Neuronal stem cell (in vitro differentiated cells): Measurements from ENCODE around the gene CACNA1C.
A peak's percentile ranks its signal among the peaks of the same experiment; 100 is the strongest.

ENCODE experiments used
- DNase-seq: peaks from one replicate; pipeline ENCODE4 v3.0.0-alpha.2; 2013; ENCODE audit warnings: low spot score
- H2AFZ ChIP-seq: one replicate; pipeline ENCODE4 v1.6.1; 2013; ENCODE audit warnings: mild to moderate bottlenecking, low read length, inconsistent platforms
- H2AK5ac ChIP-seq: 2 replicates; pipeline ENCODE4 v1.6.1; 2013; ENCODE audit warnings: low read depth, mild to moderate bottlenecking, inconsistent platforms, low read length, moderate library complexity, mixed read lengths
- H2BK120ac ChIP-seq: 2 replicates; pipeline ENCODE4 v1.6.1; 2013; ENCODE audit warnings: low read depth, mild to moderate bottlenecking, inconsistent platforms, low read length, moderate library complexity, mixed read lengths
- H2BK12ac ChIP-seq: one replicate; pipeline ENCODE4 v1.6.1; 2013; ENCODE audit warnings: low read length, inconsistent platforms
- H2BK15ac ChIP-seq: 2 replicates; pipeline ENCODE4 v1.6.1; 2013; ENCODE audit warnings: mild to moderate bottlenecking, low read length, inconsistent platforms, mixed read lengths
- H2BK5ac ChIP-seq: one replicate; pipeline ENCODE4 v1.6.1; 2013; ENCODE audit warnings: inconsistent platforms, mild to moderate bottlenecking, low read length, moderate library complexity
- H3K14ac ChIP-seq: one replicate; pipeline ENCODE4 v1.6.1; 2013; ENCODE audit warnings: low read length, inconsistent platforms
- H3K18ac ChIP-seq: 2 replicates; pipeline ENCODE4 v1.6.1; 2013; ENCODE audit warnings: low read length, inconsistent platforms
- H3K23ac ChIP-seq: 2 replicates; pipeline ENCODE4 v1.6.1; 2013; ENCODE audit warnings: low read depth, mild to moderate bottlenecking, mixed read lengths, low read length, inconsistent platforms; ENCODE audit not compliant: poor library complexity
- H3K27ac ChIP-seq: replicated peaks from 3 replicates; pipeline ENCODE4 v1.5.1; 2013; ENCODE audit warnings: low read length, inconsistent platforms
- H3K27me3 ChIP-seq, 3 experiments: 2 replicates each; pipeline ENCODE4 v1.6.1; 2013; ENCODE audit warnings: low read length in 3 of 3, mild to moderate bottlenecking in 2 of 3, inconsistent platforms in 1 of 3, low read depth in 1 of 3, mixed read lengths in 1 of 3, moderate library complexity in 1 of 3; ENCODE audit not compliant: control insufficient read depth in 3 of 3, insufficient read depth in 3 of 3
- H3K36me3 ChIP-seq, 2 donors: replicated peaks in 1 of 2; 2 replicates each; pipeline ENCODE4 v1.6.1; 2013; ENCODE audit warnings: low read length in 2 of 2; ENCODE audit not compliant: control insufficient read depth in 2 of 2, insufficient read depth in 2 of 2
- H3K4ac ChIP-seq: 2 replicates; pipeline ENCODE4 v1.6.1; 2013; ENCODE audit warnings: inconsistent platforms, mild to moderate bottlenecking, low read length, moderate library complexity
- H3K4me1 ChIP-seq, 2 donors: 1 replicate in 1 of 2; 2 replicates in 1 of 2; pipeline ENCODE4 v1.6.1; 2013; ENCODE audit warnings: low read length in 2 of 2, low read depth in 1 of 2; ENCODE audit not compliant: control insufficient read depth in 2 of 2, insufficient read depth in 1 of 2
- H3K4me2 ChIP-seq: one replicate; pipeline ENCODE4 v1.6.1; 2013; ENCODE audit warnings: mild to moderate bottlenecking, low read length, inconsistent platforms; ENCODE audit not compliant: insufficient read depth, poor library complexity, severe bottlenecking
- H3K4me3 ChIP-seq, 2 donors: 2 replicates each; pipeline ENCODE4 v1.5.1; 2013; ENCODE audit warnings: low read length in 2 of 2, mild to moderate bottlenecking in 2 of 2, inconsistent platforms in 1 of 2, moderate library complexity in 1 of 2
- H3K79me1 ChIP-seq: one replicate; pipeline ENCODE4 v1.6.1; 2013; ENCODE audit warnings: low read depth, mild to moderate bottlenecking, inconsistent platforms, low read length, moderate library complexity
- H3K9ac ChIP-seq: one replicate; pipeline ENCODE4 v1.6.1; 2013; ENCODE audit warnings: mild to moderate bottlenecking, low read depth, low read length, inconsistent platforms; ENCODE audit not compliant: poor library complexity
- H3K9me3 ChIP-seq, 2 donors: replicated peaks in 1 of 2; 2 replicates each; pipeline versions ENCODE3 to v1.6.1; 2013; ENCODE audit warnings: low read length in 2 of 2, mild to moderate bottlenecking in 2 of 2, inconsistent platforms in 1 of 2, low read depth in 1 of 2, mixed read lengths in 1 of 2, moderate library complexity in 1 of 2; ENCODE audit not compliant: control insufficient read depth in 2 of 2, insufficient read depth in 1 of 2
- H4K8ac ChIP-seq: one replicate; pipeline ENCODE4 v1.6.1; 2013; ENCODE audit warnings: low read depth, mild to moderate bottlenecking, inconsistent platforms, low read length, moderate library complexity
- H4K91ac ChIP-seq: one replicate; pipeline ENCODE4 v1.6.1; 2013; ENCODE audit warnings: low read length, low read depth, mild to moderate bottlenecking, inconsistent platforms; ENCODE audit not compliant: poor library complexity
- WGBS, 2 donors: extraction: QIAGEN DNeasy Blood & Tissue Kit; methylation state at CpG; one replicate each; pipeline ENCODE4 v1.1.7; 2013; ENCODE audit warnings: missing lambda C conversion rate in 2 of 2, mixed read lengths in 1 of 2; ENCODE audit not compliant: insufficient read length in 2 of 2, insufficient replicate concordance in 1 of 2; ENCODE audit errors: extremely low coverage in 2 of 2; 5-methylcytosine and 5-hydroxymethylcytosine counted together

CACNA1C gene

DNA sequence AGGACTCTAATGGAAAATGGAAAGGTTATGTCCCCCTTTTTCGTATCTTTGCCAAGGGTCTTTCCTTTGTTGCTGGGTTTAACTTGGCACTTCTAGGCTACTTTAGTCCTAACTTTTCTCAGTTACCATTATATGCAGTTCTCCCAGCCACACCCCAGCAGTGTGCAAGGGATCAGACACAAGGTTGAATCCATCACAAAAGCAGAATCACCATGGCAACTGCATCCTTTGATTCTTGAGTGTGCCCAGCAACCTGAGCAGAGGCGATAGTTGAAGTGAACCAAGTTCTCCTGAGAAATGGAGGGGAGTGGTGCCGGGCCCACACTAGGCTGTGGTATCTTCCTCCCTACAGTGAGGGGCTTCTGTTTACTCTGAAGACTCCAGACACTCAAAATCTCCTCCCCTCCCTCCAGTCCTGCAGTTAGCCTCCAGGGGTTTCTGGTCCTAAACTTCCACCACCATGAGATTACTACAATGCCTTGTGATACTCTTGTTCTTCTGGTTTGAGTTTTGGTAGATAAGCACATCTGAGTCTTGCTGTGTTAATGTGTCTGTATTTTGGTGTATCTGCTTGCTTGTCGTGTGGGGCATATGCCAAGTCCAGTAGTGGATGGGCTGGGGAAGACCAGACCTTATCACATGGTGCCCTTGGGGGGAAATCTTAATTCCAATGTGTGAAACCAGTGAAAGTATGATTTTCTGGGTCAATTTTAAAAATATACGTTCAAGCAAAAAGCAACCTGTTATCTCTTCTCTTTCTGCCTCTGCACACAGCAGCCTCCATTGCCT is 183.9 kb downstream of the CACNA1C start:
- Histone ChIP-seq H2AK5ac (no peak overlapping the region), H3K18ac (no peak overlapping the region), H2BK5ac (no peak overlapping the region), H3K4ac (no peak overlapping the region), H3K4me1 (peaks cover 0 to 4% of the 10 kb centered on the region in 2 donors), H2AFZ (no peak overlapping the region), H3K9me3 (peaks cover 0 to 2% of the 10 kb centered on the region in 2 donors), H3K14ac (no peak overlapping the region), H3K4me2 (no peak overlapping the region), H2BK12ac (no peak overlapping the region), H3K23ac (no peak overlapping the region), H2BK120ac (no peak overlapping the region), H4K91ac (no peak overlapping the region), H3K79me1 (no peaks in the 10 kb centered on the region), H4K8ac (no peak overlapping the region), H3K9ac (no peak overlapping the region), H3K4me3 (no peak overlapping the region), H2BK15ac (no peak overlapping the region), H3K36me3 (no peaks in the 10 kb centered on the region), H3K27ac (no peak overlapping the region), H3K27me3 (no peaks in the 10 kb centered on the region)
- WGBS, 2 donors = no CpG with 5 or more reads among the region's 5 CpGs
- DNase-seq = no peak

DNA sequence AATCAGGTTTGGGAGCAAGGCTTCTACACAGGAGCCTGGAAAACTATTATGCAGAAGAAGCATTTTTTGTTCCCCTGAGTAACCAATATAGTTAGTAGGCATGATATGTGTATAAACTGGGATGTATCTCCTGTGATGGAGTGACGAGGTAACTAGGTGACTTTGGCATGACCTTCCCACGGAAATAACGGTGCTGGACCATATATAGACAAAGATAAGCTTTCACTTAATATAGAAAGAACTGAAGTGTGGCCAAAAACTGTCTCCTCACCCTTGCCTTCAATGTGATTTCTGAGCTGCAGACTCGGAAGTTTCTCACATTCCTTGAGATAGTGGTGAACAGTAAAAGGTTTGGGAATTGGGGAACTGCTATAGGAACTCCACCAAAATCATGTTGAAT is 185.3 kb downstream of the CACNA1C start:
- H4K91ac ChIP-seq = no peak overlapping the region
- no peak overlapping the region for H3K14ac ChIP-seq
- no CpG with 5 or more reads among the region's 4 CpGs for WGBS, 2 donors
- no peak overlapping the region for H3K9ac ChIP-seq
- H2AFZ ChIP-seq = no peak overlapping the region
- no peak overlapping the region for H2BK5ac ChIP-seq
- no peak overlapping the region for H3K18ac ChIP-seq
- H4K8ac ChIP-seq = no peak overlapping the region
- H3K4me3 ChIP-seq = no peak overlapping the region
- no peak overlapping the region for H2BK12ac ChIP-seq
- no peak overlapping the region for H3K23ac ChIP-seq
- H3K27ac ChIP-seq = no peak overlapping the region
- H2BK15ac ChIP-seq = no peak overlapping the region
- H3K36me3 ChIP-seq = no peaks in the 10 kb centered on the region
- no peaks in the 10 kb centered on the region for H3K79me1 ChIP-seq
- peaks cover 0 to 9% of the 10 kb centered on the region in 2 donors for H3K4me1 ChIP-seq
- no peak overlapping the region for H3K4me2 ChIP-seq
- DNase-seq = no peak
- peaks cover 0 to 2% of the 10 kb centered on the region in 2 donors for H3K9me3 ChIP-seq
- no peaks in the 10 kb centered on the region for H3K27me3 ChIP-seq
- H3K4ac ChIP-seq = no peak overlapping the region
- no peak overlapping the region for H2BK120ac ChIP-seq
- no peak overlapping the region for H2AK5ac ChIP-seq

DNA sequence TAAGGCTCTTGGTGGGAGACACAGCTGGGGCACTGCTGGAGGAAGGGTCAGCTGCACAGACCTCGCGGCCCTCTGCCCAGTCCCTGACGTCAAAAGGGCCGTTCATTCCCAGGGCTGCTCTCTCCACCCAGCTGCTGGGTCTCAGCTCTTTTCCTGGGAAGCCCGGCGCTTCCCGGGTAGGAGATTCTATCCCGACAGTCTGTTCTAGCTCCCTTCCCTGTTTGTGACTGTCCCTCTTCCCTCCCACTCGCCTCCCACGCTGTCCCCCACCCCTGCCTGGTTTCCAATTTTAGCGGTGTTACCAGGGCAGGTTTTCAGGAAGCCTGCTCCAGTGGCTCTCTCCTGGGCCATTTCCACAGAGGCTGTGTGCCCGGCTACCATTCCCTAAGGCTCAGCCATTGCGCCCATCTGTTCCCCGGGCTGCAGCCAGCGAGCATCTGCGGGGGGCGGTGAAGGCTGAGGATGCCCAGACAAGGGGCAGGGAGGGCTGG is 186.6 kb downstream of the CACNA1C start:
- no peak overlapping the region for H3K27ac ChIP-seq
- H2BK120ac ChIP-seq = no peak overlapping the region
- peak overlapping the region; percentile 23 for H2AK5ac ChIP-seq
- no peak overlapping the region for H4K91ac ChIP-seq
- no peak overlapping the region for H3K23ac ChIP-seq
- no peak overlapping the region for H4K8ac ChIP-seq
- H2BK12ac ChIP-seq = no peak overlapping the region
- WGBS, 2 donors = no CpG with 5 or more reads among the region's 17 CpGs
- no peaks in the 10 kb centered on the region for H3K27me3 ChIP-seq
- no peaks in the 10 kb centered on the region for H3K36me3 ChIP-seq
- H3K4me1 ChIP-seq = peaks cover 0 to 16% of the 10 kb centered on the region in 2 donors
- H3K79me1 ChIP-seq = no peaks in the 10 kb centered on the region
- H3K4ac ChIP-seq = no peak overlapping the region
- H3K14ac ChIP-seq = peak overlapping the region; percentile 42
- no peak overlapping the region for H3K9ac ChIP-seq
- no peak overlapping the region for H2BK5ac ChIP-seq
- H3K4me3 ChIP-seq = no peak overlapping the region
- H3K9me3 ChIP-seq = no peaks in the 10 kb centered on the region
- H3K4me2 ChIP-seq = no peak overlapping the region
- DNase-seq = no peak
- peak overlapping the region; percentile 22 for H3K18ac ChIP-seq
- no peak overlapping the region for H2BK15ac ChIP-seq
- no peak overlapping the region for H2AFZ ChIP-seq

DNA sequence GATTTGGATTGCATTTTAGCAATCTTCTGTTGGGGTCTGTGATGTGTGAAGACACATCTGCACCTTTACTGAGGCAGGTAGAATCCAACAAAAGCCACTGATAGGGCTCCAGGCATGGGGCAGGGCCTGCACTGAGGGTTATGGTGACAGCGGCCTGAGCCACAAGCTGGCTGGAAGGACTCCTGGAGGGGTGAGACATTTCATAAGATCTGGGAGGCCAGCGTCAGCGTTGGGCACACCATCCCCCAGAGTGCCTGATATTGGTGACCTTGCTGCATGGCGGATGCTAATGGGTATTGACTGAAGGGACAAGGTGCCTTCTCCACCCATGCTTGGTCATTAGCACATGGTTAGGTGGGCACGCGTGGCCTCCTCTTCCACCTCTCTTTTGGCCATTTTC is 187.6 kb downstream of the CACNA1C start:
- Histone ChIP-seq H3K4me3 (no peak overlapping the region), H3K4ac (no peak overlapping the region), H3K14ac (no peak overlapping the region), H3K27me3 (no peaks in the 10 kb centered on the region), H3K9ac (no peak overlapping the region), H3K79me1 (no peaks in the 10 kb centered on the region), H3K18ac (peak overlapping the region; percentile 1), H2BK5ac (no peak overlapping the region), H3K36me3 (no peaks in the 10 kb centered on the region), H4K8ac (no peak overlapping the region), H2BK120ac (no peak overlapping the region), H2AFZ (no peak overlapping the region), H2AK5ac (peak overlapping the region; percentile 9), H3K9me3 (no peaks in the 10 kb centered on the region), H4K91ac (no peak overlapping the region), H2BK15ac (no peak overlapping the region), H3K4me2 (no peak overlapping the region), H3K27ac (no peak overlapping the region), H3K4me1 (peaks cover 0 to 24% of the 10 kb centered on the region in 2 donors), H2BK12ac (no peak overlapping the region), H3K23ac (no peak overlapping the region)
- WGBS, 2 donors = no CpG with 5 or more reads among the region's 6 CpGs
- no peak for DNase-seq
